HTERT RPE-1 (cell line): ENCODE data around the gene FAM9C.
"Not testable (repeated sequence)": the region's sequence is repeated elsewhere in the genome, so short reads cannot be mapped to it uniquely, and the experiment has no call there.

Experiments
- in situ Hi-C: fragments of 300-500 bp; cut with MboI; formaldehyde crosslinking; loops from 4 replicates; pipeline ENCODE4 v1.14.3; 2020; ENCODE audit warnings: low sequenced_read_pairs

Gene FAM9C

DNA sequence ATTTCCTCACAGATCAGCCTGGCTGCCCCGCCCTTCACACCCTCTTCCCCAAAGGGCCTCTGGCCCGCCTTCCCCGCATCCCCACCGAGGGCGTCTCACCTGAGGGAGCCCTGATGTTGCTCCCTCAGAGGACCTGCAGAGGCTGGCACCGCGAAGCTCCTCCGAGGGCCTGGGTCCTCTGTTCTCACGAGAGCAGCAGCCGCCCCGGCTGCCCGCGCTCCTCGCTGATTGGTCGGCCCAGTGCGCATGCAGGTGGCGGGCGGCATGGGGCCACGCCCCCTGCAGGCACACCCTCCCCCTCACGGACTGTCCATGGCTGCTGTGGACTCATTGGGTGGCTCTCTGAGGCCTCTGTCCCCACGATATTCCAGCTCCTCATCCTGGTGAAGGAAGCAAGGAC is at the start of gene FAM9C:
Gene FAM9C (minus strand): TSS at position 180 of the 400 bp plus-strand sequence. CDS start 831 bp downstream, outside the sequence.
- in situ Hi-C loops = no loop called here

DNA sequence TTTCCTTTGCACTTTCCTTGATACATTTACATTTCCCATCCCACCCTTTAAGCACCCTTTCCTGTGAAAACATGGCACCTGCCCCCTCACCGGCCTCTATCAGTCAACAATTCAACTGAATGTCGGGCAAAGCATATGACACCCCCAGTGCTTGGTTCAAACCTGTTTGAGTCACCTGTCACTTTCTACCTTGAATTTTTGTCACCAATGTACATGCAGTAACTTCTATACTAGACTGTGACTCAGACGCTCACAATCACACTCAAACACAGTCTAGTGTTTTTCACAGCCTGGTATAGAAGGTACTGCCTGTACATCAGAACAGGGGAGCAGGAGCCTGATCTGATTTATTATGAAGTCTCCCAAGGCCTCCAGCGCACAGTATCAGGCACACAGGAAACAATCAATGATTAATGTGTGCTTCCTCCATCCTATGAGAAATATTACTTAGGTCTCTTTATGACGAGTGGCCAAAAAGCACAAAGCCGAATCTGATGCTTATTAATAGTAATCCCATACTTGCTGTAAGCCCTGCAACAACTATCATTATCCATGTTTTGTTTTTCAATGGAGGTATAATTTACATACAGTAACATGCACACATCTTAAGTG is 49.2 kb upstream of the FAM9C start:
- in situ Hi-C loops = no loop called here

DNA sequence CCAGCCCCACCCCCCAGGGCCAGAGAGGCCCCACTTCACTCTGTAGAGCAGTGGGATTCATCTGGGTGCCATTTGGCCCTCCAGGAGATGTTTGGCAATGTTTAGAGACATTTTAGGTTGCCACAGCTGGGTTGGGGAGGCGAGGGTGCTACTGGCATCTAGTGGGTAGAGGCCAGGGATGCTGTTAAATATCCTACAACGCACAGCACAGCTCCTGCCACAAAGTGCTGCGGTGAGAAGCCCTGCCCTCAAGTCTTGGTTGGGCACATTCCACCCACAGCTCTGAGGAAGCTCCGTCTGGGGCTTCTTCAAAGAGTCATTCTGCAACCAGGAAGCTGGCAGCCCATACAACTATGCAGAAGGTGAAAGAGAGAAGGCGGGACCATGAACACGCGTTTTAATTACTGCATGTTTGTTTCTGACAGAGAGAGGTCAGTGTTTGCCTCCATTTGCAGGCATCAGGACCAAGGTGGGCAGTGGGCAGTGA is 48.1 kb upstream of the FAM9C start:
- in situ Hi-C loops = no loop called here

DNA sequence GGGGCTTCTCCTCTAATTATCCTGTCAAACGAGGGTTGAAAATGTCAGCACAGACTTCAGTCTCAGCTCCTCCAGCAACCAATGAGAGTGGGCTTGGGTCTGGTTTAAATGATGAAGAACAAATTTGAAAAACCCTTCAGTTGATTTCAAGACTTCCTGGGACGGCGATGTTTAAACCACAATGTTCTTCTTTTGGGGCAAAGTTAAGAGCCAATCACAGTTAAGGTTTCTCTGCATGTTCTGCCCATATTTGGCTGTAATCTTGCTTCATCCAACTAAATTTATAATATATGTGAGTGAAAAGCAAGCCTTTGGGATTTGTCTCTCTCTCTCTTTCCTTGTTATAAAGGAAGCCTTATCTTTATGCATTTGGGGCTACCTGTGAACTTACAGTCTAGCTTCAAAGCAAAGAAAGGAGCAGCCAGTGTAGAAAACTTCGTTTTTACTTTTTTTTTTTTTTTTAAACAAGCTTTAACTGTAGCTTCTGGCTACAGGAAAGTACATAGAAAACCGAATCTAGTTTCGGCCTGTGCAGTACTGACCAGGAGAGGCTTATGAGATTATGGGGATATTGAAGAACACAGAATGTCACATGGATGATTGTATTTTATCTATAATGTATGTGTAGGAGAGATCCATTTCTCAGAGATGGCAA is 46.8 kb upstream of the FAM9C start:
- in situ Hi-C loops = no loop called here

DNA sequence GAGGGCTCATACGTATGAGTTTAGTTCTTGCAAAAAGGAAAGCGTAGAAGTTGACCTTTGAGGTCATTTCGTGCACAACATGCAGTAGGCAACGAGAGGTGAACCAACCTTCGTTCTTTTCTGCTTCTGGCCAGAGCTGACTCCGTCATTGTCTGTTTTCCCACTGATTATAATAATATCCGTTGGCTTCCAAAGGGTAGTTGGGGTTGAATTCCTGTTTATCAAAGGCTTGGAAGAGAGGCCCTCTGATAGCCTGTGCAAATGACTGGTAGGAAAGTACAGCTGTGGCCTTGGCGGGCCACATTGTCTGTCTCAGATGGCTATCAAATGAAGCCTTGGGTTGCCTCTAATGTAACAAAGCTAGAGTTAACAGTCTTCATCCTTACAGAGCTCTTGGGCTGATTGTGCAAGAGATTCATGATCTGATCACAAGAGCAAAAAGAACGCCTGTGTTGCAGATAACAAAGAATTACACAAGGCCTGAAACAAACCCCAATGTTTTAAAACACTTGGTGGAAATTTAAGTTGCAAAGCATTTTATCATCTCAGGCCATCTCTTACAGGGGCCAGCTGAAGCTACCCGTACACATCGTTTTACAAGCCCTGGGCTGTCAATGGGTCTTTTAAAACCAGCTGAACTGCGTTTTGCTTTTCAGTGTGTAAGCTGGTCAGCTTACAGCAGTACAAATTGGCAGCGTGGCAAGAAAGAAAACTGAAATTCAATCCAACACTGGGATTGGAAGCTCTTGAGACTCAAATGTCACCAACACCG is 46.1 kb upstream of the FAM9C start:
- in situ Hi-C loops = no loop called here

DNA sequence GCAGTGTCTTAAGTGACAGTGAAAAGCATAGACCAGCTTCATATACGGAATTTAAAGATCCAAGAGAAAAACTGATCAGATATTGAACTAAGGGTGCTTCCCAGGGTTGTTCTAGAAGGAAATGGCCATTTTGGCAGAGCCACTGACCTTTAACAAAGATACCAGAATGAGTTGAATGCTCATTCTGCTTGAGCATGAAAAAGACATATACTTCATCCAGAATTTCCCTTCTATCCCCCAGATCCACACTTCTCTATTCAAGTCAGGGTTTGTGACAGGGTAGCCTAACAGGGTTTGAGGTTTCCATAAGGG is 45.6 kb upstream of the FAM9C start:
- in situ Hi-C loops = no loop called here

DNA sequence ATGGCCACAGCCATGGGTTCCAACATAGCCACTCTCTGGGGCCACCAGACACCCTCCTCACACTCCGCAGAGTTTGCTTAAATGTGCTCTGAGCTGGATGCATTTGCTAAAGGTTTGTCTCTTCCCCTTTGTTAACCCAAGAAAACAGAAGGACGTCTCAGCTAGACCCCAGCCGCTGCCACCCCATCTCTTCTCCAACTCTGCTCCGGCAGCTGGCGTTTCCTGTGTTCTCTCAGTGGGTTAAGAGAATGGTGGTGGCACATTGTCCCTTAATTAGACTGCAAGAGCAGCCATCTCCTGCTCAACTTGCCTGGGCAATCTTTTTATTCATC is 43.7 kb upstream of the FAM9C start:
- in situ Hi-C loops = no loop called here

DNA sequence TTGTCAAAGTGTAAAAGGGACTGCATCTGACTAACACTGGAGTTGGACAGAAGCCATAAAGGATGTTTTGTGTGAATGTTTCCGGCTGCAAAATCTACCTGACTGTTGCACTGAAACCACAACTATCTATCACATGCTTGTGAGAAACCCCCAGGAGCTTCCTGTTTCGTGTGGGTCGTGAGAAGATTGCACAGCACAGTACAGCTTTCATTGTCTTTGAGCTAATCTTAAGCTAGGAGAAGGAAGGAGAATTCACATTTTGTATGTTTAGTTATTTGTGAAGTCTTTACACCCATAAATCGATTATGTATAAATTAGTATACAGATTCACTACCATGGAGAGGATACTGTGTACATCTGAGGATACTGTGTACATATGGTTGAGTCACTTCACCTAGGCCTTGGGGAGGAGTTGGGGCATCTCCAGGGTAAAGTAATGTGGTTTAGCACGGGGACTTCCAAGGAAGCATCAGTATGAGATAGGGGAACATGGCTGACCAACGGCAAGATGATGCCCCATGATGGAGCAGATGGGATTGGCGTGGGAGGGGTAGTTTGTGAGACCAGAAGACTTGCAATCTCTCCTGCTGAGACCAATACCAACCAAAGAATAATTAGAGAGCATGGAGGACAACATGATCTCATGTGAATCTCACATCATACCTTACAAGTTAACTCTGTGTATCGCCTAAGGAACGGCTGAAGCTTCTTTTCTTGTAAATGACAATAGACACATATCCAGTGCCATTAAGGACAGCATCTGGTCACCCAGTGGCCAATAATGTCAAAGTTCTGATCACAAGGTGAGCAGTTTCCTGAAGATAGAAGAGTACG is 43.1 kb upstream of the FAM9C start:
- in situ Hi-C loops = no loop called here

DNA sequence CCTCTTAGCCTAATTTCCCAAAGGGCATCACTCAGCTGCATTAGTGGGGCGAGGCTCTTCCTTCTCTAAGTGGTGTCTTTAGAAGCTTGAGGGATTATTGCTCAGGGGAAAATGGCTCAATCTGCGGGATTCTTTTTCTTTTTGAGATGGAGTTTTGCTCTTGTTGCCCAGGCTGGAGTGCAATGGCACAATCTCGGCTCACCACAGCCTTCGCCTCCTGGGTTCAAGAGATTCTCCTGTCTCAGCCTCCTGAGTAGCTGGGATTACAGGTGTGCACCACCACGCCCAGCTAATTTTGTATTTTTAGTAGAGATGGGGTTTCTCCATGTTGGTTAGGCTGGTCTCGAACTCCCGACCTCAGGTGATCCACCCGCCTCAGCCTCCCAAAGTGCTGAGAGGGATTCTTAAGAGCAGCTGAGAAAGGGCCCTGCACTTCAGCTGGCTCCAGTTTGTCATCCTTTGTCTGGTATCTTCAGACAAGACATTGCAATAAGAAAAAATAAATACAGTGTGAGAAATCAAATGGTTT is 42.4 kb upstream of the FAM9C start:
- in situ Hi-C loops = not testable (repeated sequence)

DNA sequence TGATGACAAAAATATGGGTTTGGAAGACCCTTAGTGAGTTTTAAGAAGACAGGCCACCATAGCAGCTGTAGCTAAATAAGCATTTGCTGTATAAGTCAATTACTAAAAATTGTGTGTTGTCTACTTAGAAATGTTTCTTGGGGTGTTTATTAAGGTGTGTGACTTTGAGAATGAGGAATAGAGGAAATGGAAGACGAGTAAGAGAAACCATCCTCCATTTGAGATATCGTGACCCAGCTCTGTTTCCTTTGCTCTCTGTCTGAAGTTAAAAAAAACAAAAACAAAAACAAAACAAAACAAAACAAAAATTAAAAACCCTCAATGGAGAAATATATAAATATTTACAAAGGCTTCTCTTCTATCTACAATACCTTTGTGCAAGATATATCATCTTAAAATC is 41.7 kb upstream of the FAM9C start:
- in situ Hi-C loops = no loop called here

DNA sequence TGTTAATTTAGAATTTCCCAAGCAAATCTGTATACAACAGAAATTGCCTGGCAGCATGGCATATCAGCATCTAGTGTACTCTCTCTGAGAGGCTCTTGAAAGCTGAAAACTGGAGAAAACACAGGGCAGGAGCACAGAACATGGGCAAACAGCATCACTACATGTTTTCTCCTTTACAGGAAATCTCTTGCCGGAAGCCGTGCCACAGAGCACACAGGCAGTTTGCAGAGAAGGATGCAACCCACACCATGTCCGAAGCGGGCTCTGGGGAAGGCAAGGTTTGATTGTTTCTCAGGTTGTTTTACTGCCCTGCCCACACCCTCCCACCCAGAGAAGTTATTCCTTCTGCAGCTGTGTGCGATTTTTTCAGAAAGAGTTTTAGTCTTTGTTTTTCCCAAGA is 41.1 kb upstream of the FAM9C start:
- in situ Hi-C loops = no loop called here

DNA sequence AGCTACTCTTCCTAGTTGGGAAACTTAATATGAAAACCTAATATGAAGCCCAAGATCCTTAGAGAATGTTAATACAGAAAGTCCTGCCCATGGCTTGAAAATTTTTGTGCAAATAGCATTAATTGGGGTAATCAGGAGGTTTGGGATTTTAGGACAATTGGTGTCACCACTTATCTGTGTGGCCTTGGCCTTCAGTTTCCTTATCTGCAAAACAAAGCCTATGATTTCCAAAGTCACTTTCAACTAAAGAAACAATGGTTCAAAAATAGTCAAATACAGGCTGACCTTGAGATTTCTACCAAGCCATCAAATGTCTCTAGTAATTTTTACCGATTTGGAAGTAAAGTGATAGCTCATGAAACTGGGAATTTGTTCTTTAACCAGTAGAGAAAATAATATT is 40.2 kb upstream of the FAM9C start:
- in situ Hi-C loops = no loop called here

DNA sequence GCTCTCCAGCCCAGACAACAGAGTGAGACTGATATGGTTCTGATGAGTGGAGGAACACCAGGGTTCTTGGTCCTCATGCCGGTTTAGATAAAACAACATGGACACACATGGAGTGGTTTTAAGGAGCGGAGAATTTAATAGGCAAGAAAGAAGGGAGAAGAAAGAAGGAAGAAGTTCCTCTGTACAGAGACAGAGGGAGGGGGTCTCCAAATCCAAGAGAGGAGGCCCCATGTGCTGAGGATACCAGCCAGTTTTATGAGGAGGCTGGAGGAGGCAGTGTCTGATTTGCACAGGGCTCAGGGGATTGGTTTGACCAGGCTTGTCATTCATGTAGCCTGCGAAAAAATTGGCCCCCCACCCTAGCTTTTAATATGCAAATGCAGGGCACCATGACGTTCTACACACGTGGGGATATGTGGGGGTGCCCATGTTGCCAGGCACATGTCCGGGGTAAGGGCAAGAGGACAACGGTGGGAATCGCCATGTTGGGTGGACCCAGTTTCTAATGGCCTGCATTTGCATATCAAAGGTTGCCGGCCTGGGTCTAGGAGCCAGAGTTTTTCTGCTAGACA is 39.4 kb upstream of the FAM9C start:
- in situ Hi-C loops = not testable (repeated sequence)

DNA sequence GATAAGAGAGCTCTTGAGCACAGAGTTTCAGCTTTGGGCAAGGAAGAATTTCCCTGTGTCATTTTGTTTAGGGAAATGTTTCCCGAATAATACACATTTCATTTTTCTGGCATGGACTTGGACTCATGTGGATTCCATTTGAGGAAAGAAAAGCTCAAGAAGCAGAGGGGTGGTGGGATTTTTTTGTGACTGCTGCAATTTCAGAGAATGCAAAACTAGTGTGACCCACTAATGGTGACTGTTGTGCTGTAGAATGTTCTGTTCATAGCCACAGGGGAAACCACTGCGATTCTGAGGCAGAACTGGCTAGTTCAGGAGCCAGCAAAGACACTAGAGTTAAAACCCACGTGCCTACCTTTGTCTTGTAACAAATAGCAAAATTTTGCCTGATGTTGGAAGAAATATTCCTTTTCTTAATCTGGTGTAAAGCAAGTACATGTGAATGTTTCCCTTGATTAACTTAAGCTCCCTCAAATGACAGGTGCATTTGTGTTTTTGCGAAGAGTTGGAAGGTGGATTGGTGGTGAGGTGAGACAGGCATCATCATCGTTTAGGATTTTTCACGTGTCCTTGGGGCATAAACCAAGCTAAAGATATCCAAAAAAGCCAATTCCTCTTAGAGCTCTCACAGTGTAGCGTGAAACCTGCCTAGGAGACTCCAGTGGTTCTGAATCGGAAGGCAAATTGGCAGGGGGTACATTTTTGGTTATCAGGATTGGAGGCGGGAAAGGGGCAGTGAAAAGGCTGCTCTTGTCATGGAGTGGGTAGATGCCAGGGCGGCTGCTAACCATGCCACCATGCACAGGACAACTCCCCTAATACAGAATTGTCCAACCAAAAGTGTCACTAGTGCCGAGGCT is 38.0 kb upstream of the FAM9C start:
- in situ Hi-C loops = no loop called here

DNA sequence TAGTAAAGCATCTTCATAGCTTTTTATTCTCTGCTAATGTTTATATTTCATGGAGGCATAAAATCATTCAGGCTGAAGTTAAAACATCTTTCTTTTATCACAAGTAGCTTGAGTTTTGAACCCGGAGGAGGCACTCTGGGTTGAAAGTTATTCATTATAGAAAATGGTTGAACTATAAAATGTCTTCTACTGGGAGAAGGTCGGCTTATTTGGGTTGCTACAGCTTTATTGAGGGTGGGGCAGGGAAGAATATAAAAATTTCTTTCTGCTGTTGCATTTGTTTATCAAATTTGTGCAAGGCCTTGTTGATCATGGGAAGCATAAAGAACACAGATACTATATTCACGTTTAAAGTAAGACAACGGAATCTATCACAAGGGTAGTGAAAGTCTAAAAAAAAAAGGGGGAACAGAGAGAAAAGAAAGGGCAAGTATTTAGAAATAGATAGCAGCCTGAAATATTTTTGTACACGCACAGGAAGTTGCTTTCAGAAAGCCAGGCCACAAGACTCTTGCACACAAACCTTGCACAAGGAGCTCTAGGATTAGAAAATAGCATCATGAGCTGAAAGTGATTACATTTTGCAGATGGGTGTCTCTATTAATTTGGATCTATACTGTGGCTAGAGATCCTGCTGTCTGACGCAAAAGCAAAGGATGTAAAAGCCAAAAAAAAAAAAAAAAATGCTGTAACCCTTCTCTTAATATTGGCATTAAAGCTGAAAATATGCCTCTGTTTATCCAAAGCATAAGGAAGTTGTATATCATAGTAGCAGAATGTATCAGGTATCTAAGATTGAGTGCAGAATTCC is 37.2 kb upstream of the FAM9C start:
- in situ Hi-C loops = no loop called here

DNA sequence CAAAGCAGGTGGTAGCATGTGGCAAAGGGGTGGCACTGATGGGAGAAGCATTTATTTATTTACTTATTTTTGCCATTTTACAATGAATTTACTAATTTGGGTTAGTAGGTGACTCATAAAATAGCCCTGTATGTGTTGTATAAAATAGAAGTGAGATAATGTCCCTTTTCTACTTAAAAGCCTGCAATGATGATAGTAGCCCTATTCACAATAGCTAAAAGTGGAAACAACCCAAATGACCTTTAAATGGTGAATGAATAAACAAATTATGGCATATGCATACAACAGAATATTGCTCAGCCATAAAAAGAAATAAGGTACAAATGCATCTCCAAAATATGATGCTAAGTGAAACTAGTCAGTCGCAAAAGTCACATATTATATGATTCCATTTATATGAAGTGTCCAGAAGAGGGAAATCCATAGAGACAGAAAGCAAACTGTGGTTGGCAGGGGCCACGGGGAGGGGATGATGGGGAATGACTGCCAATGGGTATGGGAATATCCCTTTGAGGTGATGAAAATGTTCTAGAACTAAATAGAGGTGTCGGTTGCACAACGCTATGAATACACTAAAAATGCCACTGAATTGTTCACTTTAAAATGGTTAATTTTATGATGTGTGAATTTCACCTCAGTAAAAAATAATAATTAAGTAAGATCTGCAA is 35.8 kb upstream of the FAM9C start:
- in situ Hi-C loops = no loop called here

DNA sequence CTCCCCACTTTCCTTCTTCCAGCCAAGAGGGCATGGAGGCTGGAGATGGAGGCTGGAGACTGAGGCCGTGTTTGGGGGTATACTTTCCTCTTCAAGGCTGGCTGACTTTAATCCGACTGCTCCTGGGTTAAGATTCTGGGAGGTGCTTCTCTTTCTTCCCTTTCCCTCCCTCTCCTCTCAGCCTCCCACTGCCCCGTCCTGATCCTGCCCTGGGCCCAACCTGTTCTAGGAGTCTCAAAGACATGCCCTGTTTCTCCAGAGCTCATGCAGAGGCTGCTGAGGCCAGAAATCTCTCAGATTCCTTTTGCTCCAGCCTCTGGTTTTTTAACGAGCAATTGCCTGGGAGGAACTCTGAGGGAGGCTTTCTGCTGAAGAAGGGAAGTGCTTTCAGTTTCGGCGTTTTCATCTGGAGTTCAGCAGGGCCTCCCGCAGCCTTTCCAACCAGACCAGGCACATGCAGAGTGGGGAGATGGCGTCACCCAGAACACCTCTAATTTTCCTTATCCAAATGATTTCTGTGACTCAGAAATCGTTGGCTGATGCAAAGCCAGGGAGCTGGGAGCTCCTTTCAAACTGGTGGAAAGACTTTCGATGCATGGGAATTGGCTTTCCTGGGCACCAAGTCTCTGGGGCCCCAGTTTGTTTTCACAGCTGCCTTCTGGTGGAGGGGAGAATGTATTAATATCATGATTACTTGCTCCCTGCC is 34.5 kb upstream of the FAM9C start:
- in situ Hi-C loops = no loop called here

DNA sequence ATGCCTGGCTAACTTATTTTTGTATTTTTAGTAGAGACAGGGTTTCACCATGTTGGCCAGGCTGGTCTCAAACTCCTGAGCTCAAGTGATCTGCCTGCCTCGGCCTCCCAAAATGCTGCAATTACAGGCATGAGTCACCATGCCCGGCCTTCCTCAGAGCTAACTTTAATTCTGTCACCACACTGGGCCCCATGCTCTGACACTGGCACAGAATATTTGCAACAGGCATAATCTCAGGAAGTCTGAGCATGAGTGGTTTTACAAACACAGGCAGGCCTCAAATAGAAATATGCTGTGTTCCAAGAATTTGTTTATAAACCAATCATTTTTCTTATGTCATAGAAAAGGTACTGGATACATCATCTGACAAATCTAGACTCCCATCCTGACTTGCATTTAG is 32.7 kb upstream of the FAM9C start:
- in situ Hi-C loops = no loop called here
